Measurements from ENCODE around the gene DENND2C. TPM values are rescaled to one million over a fixed set of nuclear protein-coding genes. Genes with fewer than 3 reads are reported as not detected.

Gene DENND2C
- total RNA-seq (2014; rRNA removed; shearing (Covaris generic)): 2.0 and 3.2 TPM in 2 replicates

- no peak for DNase-seq (ENCODE audit: low read depth)
These were observed at the start of gene DENND2C for GRCh38 chr1:114669562-114670082. Gene DENND2C, minus strand, starts transcription at chr1:114670049. Its CDS starts 44,065 bp downstream, at chr1:114625984.

GRCh38 chr1:114719424-114719787 lies 49.6 kb upstream of the DENND2C start:
- peak; percentile 35 for DNase-seq (ENCODE audit: low read depth)

GRCh38 chr1:114718661-114719423 lies 49.0 kb upstream of the DENND2C start:
- peak; percentile 60 for DNase-seq (ENCODE audit: low read depth)

GRCh38 chr1:114716304-114717170 lies 46.7 kb upstream of the DENND2C start, which contains the start of gene NRAS:
Gene NRAS, minus strand, starts transcription at chr1:114716771. Its CDS starts 611 bp downstream, at chr1:114716160.
- peak; percentile 97 for DNase-seq (ENCODE audit: low read depth)

GRCh38 chr1:114715952-114716303 lies 46.1 kb upstream of the DENND2C start:
- peak; percentile 12 for DNase-seq (ENCODE audit: low read depth)

GRCh38 chr1:114712977-114713376 lies 43.1 kb upstream of the DENND2C start:
- DNase-seq (ENCODE audit: low read depth): no peak

- no peak for DNase-seq (ENCODE audit: low read depth)
These were observed 40.5 kb upstream of the DENND2C start for GRCh38 chr1:114710360-114710759.

GRCh38 chr1:114707604-114708003 lies 37.8 kb upstream of the DENND2C start:
- no peak for DNase-seq (ENCODE audit: low read depth)

GRCh38 chr1:114703242-114703641 lies 33.4 kb upstream of the DENND2C start:
- DNase-seq (ENCODE audit: low read depth): no peak

GRCh38 chr1:114702737-114703136 lies 32.9 kb upstream of the DENND2C start:
- DNase-seq (ENCODE audit: low read depth): no peak

GRCh38 chr1:114701931-114702330 lies 32.1 kb upstream of the DENND2C start:
- no peak for DNase-seq (ENCODE audit: low read depth)

GRCh38 chr1:114700036-114700600 lies 30.3 kb upstream of the DENND2C start:
- DNase-seq (ENCODE audit: low read depth): no peak

- DNase-seq (ENCODE audit: low read depth): no peak
These were observed 27.0 kb upstream of the DENND2C start for GRCh38 chr1:114696810-114697209.

GRCh38 chr1:114695430-114696058 lies 25.7 kb upstream of the DENND2C start, which contains the start of gene AMPD1:
Gene AMPD1, minus strand, starts transcription at chr1:114695546. Its CDS starts 75 bp downstream, at chr1:114695471.
- DNase-seq (ENCODE audit: low read depth): peak; percentile 40

GRCh38 chr1:114694540-114695310 lies 24.9 kb upstream of the DENND2C start:
- no peak for DNase-seq (ENCODE audit: low read depth)

GRCh38 chr1:114692947-114693346 lies 23.1 kb upstream of the DENND2C start:
- DNase-seq (ENCODE audit: low read depth): no peak

GRCh38 chr1:114691061-114691460 lies 21.2 kb upstream of the DENND2C start:
- DNase-seq (ENCODE audit: low read depth): peak; percentile 74

GRCh38 chr1:114690148-114690547 lies 20.3 kb upstream of the DENND2C start:
- DNase-seq (ENCODE audit: low read depth): no peak

- DNase-seq (ENCODE audit: low read depth): no peak
These were observed 18.7 kb upstream of the DENND2C start for GRCh38 chr1:114688526-114688925.

- DNase-seq (ENCODE audit: low read depth): no peak
These were observed 16.0 kb upstream of the DENND2C start for GRCh38 chr1:114685851-114686250.

GRCh38 chr1:114677691-114678090 lies 7.8 kb upstream of the DENND2C start:
- DNase-seq (ENCODE audit: low read depth): no peak

All from Daoy (cell line).